Stimulated activated naive B cell treated with anti-CD40 and anti-IgM and Interleukin-4, amounts not matched to agents 10 μg/mL and 1 μg/mL and 100 μg/mL, for 72 hours (primary cell): ENCODE measurements around the gene EEF2KMT.
"Not testable (repeated sequence)": the region's sequence is repeated elsewhere in the genome, so short reads cannot be mapped to it uniquely, and the experiment has no call there.

Source experiments
- ATAC-seq, 2 donors: fragments of 150-1000 bp; cut with Tn5 transposase; replicated peaks; 2 replicates each; pipeline ENCODE4 v1.10.0; 2021; ENCODE audit warnings: moderate library complexity in 1 of 2
- DNase-seq: peaks from one replicate; pipeline ENCODE4 v3.0.0; 2021
- H3K27ac Mint-ChIP-seq: one replicate; pipeline ENCODE4 v1.8.0; 2022; ENCODE audit warnings: mild to moderate bottlenecking, mixed read lengths
- H3K27me3 Mint-ChIP-seq, 2 donors: one replicate each; pipeline ENCODE4 v1.8.0; 2022; ENCODE audit warnings: mixed read lengths in 2 of 2
- H3K36me3 Mint-ChIP-seq, 2 donors: one replicate each; pipeline ENCODE4 v1.8.0; 2022; ENCODE audit warnings: mixed read lengths in 2 of 2, mild to moderate bottlenecking in 1 of 2
- H3K4me1 Mint-ChIP-seq, 2 donors: one replicate each; pipeline ENCODE4 v1.8.0; 2022; ENCODE audit warnings: mixed read lengths in 2 of 2, mild to moderate bottlenecking in 1 of 2
- H3K4me3 Mint-ChIP-seq, 2 donors: one replicate each; pipeline ENCODE4 v1.8.0; 2022; ENCODE audit warnings: mild to moderate bottlenecking in 2 of 2, mixed read lengths in 2 of 2, moderate library complexity in 1 of 2
- H3K9me3 Mint-ChIP-seq, 2 donors: one replicate each; pipeline ENCODE4 v1.8.0; 2022; ENCODE audit warnings: mixed read lengths in 2 of 2, mild to moderate bottlenecking in 1 of 2

Gene EEF2KMT

GRCh38 chr16:5097470-5098220, at the start of gene EEF2KMT:
EEF2KMT (minus strand) TSS chr16:5097795; CDS start chr16:5097739, 56 bp downstream.
- not testable (repeated sequence) for H3K9me3 Mint-ChIP-seq
- peaks cover 16 to 24% of the 10 kb centered on the region in 2 donors for H3K4me1 Mint-ChIP-seq
- H3K27me3 Mint-ChIP-seq, result peaks cover 17 to 22% of the 10 kb centered on the region in 2 donors
- H3K36me3 Mint-ChIP-seq, result peaks cover 8 to 14% of the 10 kb centered on the region in 2 donors
- ATAC-seq, result peak; percentile 98 to 99
- DNase-seq, result peak; percentile 98
- H3K27ac Mint-ChIP-seq, result peak within 1 kb of the TSS; percentile 96
- peak within 1 kb of the TSS; percentile 91 to 92 for H3K4me3 Mint-ChIP-seq

GRCh38 chr16:5144621-5144956, 47.0 kb upstream of the EEF2KMT start:
- H3K4me3 Mint-ChIP-seq, H3K36me3 Mint-ChIP-seq, H3K27ac Mint-ChIP-seq, DNase-seq, H3K9me3 Mint-ChIP-seq, H3K4me1 Mint-ChIP-seq, ATAC-seq: not testable (repeated sequence)
- peaks cover 22 to 23% of the 10 kb centered on the region in 2 donors for H3K27me3 Mint-ChIP-seq

- no peak overlapping the region for H3K4me3 Mint-ChIP-seq
- H3K27ac Mint-ChIP-seq, result no peak overlapping the region
- H3K9me3 Mint-ChIP-seq, result no peaks in the 10 kb centered on the region
- DNase-seq (no peak), ATAC-seq (no peak)
- H3K36me3 Mint-ChIP-seq, result no peaks in the 10 kb centered on the region
- H3K4me1 Mint-ChIP-seq, result no peaks in the 10 kb centered on the region
- H3K27me3 Mint-ChIP-seq, result peaks cover 22 to 29% of the 10 kb centered on the region in 2 donors
These were observed 46.4 kb upstream of the EEF2KMT start for GRCh38 chr16:5143761-5144620.

GRCh38 chr16:5140151-5140550, 42.6 kb upstream of the EEF2KMT start:
- not testable (repeated sequence) for H3K27ac Mint-ChIP-seq, DNase-seq, H3K36me3 Mint-ChIP-seq, H3K4me1 Mint-ChIP-seq, ATAC-seq, H3K9me3 Mint-ChIP-seq, H3K4me3 Mint-ChIP-seq
- H3K27me3 Mint-ChIP-seq, result peaks cover 18 to 44% of the 10 kb centered on the region in 2 donors

- not testable (repeated sequence) for H3K9me3 Mint-ChIP-seq, ATAC-seq, H3K4me1 Mint-ChIP-seq, DNase-seq, H3K36me3 Mint-ChIP-seq, H3K27ac Mint-ChIP-seq, H3K4me3 Mint-ChIP-seq
- peaks cover 18 to 70% of the 10 kb centered on the region in 2 donors for H3K27me3 Mint-ChIP-seq
These were observed 37.3 kb upstream of the EEF2KMT start for GRCh38 chr16:5134739-5135452.

GRCh38 chr16:5132915-5133600, 35.5 kb upstream of the EEF2KMT start:
- H3K27me3 Mint-ChIP-seq, result peaks cover 32 to 54% of the 10 kb centered on the region in 2 donors
- DNase-seq, H3K9me3 Mint-ChIP-seq, H3K4me3 Mint-ChIP-seq, H3K36me3 Mint-ChIP-seq, ATAC-seq, H3K4me1 Mint-ChIP-seq, H3K27ac Mint-ChIP-seq: not testable (repeated sequence)

- H3K4me3 Mint-ChIP-seq, H3K36me3 Mint-ChIP-seq, H3K9me3 Mint-ChIP-seq, H3K4me1 Mint-ChIP-seq, DNase-seq, H3K27ac Mint-ChIP-seq, ATAC-seq: not testable (repeated sequence)
- H3K27me3 Mint-ChIP-seq, result peaks cover 34 to 40% of the 10 kb centered on the region in 2 donors
These were observed 33.9 kb upstream of the EEF2KMT start for GRCh38 chr16:5131467-5132004.

- not testable (repeated sequence) for H3K36me3 Mint-ChIP-seq, ATAC-seq, H3K9me3 Mint-ChIP-seq, H3K27ac Mint-ChIP-seq, DNase-seq
- peak overlapping the region in 1 of 2 donors; percentile 4 for H3K4me3 Mint-ChIP-seq
- peaks cover 40 to 67% of the 10 kb centered on the region in 2 donors for H3K27me3 Mint-ChIP-seq
- H3K4me1 Mint-ChIP-seq, result peaks cover 8 to 15% of the 10 kb centered on the region in 2 donors
These were observed 19.9 kb upstream of the EEF2KMT start for GRCh38 chr16:5117300-5118087.

- not testable (repeated sequence) for ATAC-seq, H3K27ac Mint-ChIP-seq, H3K9me3 Mint-ChIP-seq, DNase-seq, H3K36me3 Mint-ChIP-seq
- peak overlapping the region in 1 of 2 donors; percentile 4 for H3K4me3 Mint-ChIP-seq
- peaks cover 38 to 63% of the 10 kb centered on the region in 2 donors for H3K27me3 Mint-ChIP-seq
- peaks cover 8 to 15% of the 10 kb centered on the region in 2 donors for H3K4me1 Mint-ChIP-seq
These were observed 19.2 kb upstream of the EEF2KMT start for GRCh38 chr16:5116780-5117295.

GRCh38 chr16:5110933-5111332, 13.3 kb upstream of the EEF2KMT start:
- DNase-seq, H3K27ac Mint-ChIP-seq, H3K4me3 Mint-ChIP-seq, H3K4me1 Mint-ChIP-seq, H3K9me3 Mint-ChIP-seq, H3K36me3 Mint-ChIP-seq, ATAC-seq: not testable (repeated sequence)
- peaks cover 10 to 16% of the 10 kb centered on the region in 2 donors for H3K27me3 Mint-ChIP-seq

- DNase-seq (no peak), ATAC-seq (no peak)
- no peak overlapping the region for H3K27ac Mint-ChIP-seq
- no peaks in the 10 kb centered on the region for H3K4me1 Mint-ChIP-seq
- no peak overlapping the region for H3K4me3 Mint-ChIP-seq
- H3K9me3 Mint-ChIP-seq, result no peaks in the 10 kb centered on the region
- H3K36me3 Mint-ChIP-seq, result peaks cover 0 to 4% of the 10 kb centered on the region in 2 donors
- peaks cover 10 to 16% of the 10 kb centered on the region in 2 donors for H3K27me3 Mint-ChIP-seq
These were observed 11.0 kb upstream of the EEF2KMT start for GRCh38 chr16:5108505-5109158.

- not testable (repeated sequence) for DNase-seq
These were observed 7.4 kb upstream of the EEF2KMT start for GRCh38 chr16:5105039-5105438.

More at GRCh38 chr16:5105039-5105438, 7.4 kb upstream of the EEF2KMT start:
- not testable (repeated sequence) for H3K4me3 Mint-ChIP-seq, ATAC-seq, H3K4me1 Mint-ChIP-seq, H3K9me3 Mint-ChIP-seq, H3K27ac Mint-ChIP-seq, H3K36me3 Mint-ChIP-seq
- H3K27me3 Mint-ChIP-seq, result peaks cover 20 to 25% of the 10 kb centered on the region in 2 donors
